NCI-H524 treated with DMSO at 0.1 percent for 48 hours (cell line): Measurements from ENCODE around the gene RIPK3.

Experiments used
- DNase-seq: peaks from one replicate; lab custom pipeline; 2025; lab: John Stamatoyannopoulos, UW

Gene RIPK3

DNA sequence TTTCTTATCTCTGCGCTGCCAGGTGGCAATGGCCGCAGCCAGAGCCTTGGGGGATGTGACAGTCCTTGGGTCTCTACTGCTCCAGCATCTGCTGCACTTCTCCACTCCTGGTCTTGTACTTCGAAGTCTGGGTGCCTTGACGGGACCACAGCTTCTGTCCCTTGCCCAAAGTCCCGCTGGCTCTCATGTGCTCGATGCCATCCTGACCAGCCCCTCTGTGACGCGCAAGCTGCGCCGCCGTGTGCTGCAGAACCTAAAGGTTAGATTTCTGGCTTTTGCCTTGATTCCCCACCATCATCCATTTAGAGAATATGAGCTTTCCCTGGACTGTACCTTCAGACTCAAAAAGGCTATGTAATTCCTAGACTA, 35.8 kb downstream of the RIPK3 start:
- DNase-seq: no peak

- DNase-seq: no peak
These were observed 39.3 kb downstream of the RIPK3 start for GRCh38 chr14:24300326-24300980.

DNA sequence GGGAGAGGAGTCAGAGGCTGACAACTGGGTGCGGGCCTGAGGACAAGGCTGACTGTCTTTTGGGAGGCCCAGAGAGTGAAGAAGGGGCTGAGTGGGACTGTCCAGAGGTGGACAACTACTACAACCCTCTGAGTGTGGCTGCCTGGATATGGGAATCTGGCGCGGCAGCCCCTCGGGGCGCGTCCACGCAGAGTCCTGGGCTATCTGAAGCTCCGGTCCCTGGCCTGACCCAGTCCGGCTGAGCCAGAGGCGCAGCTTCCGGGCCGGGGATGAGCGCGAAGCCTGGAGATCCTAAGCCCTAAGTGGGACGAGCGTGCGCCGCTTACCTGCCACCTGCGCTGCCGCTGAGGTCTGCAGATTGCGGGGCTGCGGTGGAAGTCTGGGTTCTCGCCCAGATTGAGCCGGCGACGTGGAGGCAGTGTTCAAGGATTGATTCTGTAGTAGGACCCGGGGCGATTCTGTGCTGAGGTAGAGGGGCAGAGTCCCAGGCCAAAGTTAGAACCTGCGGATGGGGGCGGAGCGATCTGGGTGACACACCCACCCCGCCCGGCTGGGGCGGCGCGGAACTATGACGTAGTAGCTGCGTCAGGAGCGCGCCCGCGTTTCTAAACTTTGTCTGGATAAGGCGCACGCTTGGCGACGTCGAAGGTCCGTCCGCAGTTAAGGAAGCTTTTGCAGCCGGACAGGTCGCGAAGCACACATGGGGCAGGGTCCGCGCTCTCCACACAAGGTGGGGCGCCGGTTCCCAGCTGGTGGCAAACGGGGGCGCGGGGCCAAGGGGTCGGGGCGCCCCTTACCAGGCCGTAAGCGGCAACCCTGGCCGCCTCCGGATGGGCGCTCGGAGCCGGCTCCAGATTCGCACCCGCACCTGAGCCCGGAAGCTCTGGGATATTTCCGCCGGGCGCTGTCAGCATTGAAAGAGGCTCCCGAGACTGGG, 40.3 kb downstream of the RIPK3 start, which contains the start of the genes DHRS1 and NOP9:
Gene DHRS1 (minus strand): TSS at position 526 of the 937 bp plus-strand sequence. CDS start 674 bp downstream, outside the sequence.
Gene NOP9 (plus strand): TSS at position 596 of the 937 bp plus-strand sequence. CDS start 105 bp downstream, at position 701.
- DNase-seq: no peak

DNA sequence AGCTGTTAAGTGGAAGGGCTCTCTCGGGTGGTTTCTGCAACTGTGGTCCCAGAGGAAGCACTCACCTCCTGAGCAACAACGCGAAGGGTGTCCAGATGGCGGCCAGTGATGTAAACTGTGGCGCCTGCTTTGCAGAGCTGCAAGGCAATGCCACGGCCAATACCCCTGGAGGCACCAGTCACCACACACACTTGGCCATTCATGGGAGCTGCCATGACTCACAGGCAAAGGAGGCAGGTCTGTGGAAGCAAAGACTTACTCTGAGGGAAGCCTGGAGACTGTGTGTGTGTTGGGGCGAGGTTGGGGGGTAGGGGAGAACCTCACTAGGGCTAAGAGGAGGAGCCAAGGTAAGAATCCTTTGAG, 40.9 kb downstream of the RIPK3 start:
- DNase-seq: no peak

DNA sequence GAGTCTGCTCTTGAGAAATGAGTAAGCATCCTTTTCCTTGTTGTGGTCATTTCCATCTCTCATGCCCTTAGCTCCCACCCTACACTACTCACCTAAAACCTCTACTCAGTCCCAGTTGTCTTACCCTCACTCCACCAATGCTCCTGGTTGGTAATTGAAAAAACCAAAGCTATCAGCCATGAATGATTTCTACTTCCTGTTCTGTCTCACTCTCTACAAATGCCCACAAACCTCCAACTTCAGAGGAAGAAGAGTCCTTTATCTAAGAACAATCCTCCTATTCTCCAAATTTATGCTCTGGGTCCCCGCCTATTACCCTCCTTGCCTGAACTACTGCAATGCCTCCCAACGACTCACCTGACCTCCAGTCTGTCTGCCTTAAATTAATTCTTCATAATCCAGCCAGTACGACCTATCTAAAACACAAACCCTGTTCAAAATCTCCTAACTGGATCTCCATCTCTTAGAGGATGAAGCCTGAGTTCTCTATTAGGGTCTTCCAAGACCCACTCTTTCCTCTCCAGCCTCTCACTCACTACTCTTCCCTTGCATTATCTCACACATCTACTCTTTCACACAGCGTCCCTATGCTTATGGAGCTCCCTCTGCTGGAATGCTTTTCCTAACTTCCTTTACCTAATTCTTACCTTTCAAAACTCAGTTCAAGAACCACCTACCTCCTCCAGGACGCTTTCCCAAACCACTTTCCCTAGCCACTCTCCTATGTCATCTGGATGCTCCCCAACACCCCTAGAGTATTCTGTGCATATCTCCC, 42.4 kb downstream of the RIPK3 start:
- no peak for DNase-seq

GRCh38 chr14:24296341-24297157, 43.2 kb downstream of the RIPK3 start:
- DNase-seq: no peak

- no peak for DNase-seq
These were observed 46.3 kb downstream of the RIPK3 start for GRCh38 chr14:24293525-24293924.

- no peak for DNase-seq
These were observed 47.5 kb downstream of the RIPK3 start for GRCh38 chr14:24292118-24292807.

DNA sequence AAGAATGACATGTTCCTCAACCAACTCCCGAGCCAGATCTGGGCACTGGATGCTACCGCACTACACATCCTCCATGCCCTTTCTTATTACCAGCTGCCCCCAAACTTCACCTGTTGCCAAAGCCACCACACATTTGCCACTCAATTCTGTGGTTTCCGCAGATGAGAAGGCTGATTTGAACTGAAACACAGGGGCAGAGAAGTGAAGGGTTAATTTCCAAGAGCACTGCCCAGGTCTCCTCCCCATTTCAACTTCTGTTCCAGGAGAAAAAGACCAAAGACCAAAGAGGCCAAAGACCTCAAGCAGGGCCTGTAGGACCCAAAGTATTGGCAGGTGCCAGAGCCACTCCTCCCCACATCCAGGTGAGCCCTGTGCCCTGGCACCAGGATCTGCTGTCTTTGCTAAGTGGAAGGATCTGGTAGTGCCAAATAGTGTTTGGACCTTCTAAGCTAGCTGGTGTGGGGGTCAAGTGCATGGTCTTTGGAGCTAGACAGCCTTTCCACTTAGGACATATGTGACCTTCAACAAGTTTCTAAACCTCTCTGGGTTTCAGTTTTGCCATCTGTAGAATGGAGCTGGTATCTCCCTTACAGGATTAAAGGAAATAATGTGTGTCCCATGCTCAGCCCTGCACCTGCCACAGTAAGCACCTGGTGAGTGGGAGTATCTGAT, 48.2 kb downstream of the RIPK3 start:
- DNase-seq: no peak

DNA sequence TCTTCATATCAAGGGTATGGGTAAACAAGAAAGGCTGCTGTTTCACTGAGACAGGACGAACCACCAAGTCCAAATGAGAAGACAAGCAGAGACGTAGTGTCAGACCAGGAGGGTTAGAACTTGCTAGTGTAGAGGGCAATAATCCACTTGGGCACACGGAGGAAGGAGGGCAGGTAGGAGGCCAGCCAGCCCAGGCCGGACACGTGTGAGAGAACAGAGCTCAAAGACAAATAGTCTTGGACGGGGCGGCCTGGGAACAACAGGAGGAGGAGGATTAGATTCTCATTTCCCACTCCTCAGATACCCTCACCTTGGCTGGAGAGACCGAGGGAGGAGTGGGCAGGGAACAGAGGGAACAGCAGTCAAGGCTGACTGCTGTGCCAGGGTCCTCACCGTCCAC, 49.0 kb downstream of the RIPK3 start:
- DNase-seq: no peak

DNA sequence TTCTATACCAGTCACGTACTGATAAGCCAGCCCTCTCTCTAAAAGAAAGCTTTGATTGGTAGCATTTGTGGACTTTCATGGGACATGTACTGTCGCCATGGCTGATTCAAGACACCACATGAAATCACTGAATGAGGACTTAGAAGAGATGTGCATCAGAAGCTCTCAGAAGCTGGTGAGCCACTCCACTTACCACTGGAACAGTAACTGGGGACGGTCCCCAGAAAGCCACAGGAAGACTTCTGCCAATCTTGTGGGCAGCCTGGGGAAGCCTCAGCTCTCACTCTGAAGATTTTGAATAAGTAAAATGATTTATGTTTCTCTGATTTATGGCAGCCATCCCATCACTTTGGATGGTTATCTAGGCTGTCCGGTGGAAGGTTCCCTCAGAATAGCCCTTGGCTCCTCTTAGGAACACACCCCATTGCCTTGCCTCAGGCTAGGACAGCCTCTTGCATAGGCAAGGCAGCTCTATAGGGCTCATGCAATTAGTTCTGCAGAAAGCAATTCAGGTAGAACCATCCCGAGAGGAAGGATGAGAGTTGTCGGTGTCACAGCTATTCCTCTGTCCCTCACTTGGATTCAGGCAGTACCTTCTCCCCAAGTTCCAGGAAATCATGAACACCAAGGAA, 50.0 kb downstream of the RIPK3 start:
- DNase-seq: no peak

DNA sequence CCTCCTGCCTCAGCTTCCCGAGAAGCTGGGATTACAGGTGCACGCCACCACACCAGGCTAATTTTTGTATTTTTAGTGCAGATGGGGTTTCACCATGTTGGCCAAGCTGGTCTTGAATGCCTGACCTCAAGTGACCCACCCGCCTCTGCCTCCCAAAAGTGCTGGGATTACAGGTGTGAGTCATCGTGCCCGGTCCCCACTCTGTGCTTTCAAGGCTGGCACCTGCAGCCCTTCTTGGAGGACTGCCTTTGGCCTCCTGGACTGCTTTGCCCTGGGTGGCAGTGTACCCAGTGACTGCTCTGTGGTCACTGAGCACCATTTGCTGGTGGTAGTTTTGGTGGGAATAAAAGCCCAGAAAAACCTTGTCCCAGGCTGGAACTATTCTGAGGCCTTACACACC, 52.8 kb downstream of the RIPK3 start:
- no peak for DNase-seq
